Endothelial cell of umbilical vein (primary cell): Measurements from ENCODE around the gene CCDC194.

Source experiments
- EZH2 ChIP-seq: IDR thresholded peaks from 2 replicates; pipeline ENCODE4 v1.6.1; 2012; ENCODE audit warnings: borderline replicate concordance, low read depth, mild to moderate bottlenecking, moderate library complexity, low read length, inconsistent platforms; ENCODE audit not compliant: severe bottlenecking
- POLR2A ChIP-seq: IDR thresholded peaks from 2 replicates; pipeline ENCODE4 v1.6.1; 2012; ENCODE audit warnings: low read depth, mild to moderate bottlenecking, control low read depth, low read length
- POLR2AphosphoS5 ChIP-seq: IDR thresholded peaks from 2 replicates; pipeline ENCODE4 v1.6.1; 2012; ENCODE audit warnings: low read depth, mild to moderate bottlenecking, control low read depth, low read length, moderate library complexity; ENCODE audit not compliant: insufficient read depth
- TF ChIP-seq, protein P1 (sequence below), 2 donors: IDR thresholded peaks; 1 replicate in 1 of 2; 2 replicates in 1 of 2; pipeline ENCODE4 v1.5.1; 2011; ENCODE audit warnings: low read length in 2 of 2, mild to moderate bottlenecking in 2 of 2, moderate library complexity in 2 of 2, control low read depth in 1 of 2, inconsistent platforms in 1 of 2, low read depth in 1 of 2; ENCODE audit not compliant: insufficient read depth in 1 of 2; ENCODE audit errors: extremely low read depth in 1 of 2

DNA sequence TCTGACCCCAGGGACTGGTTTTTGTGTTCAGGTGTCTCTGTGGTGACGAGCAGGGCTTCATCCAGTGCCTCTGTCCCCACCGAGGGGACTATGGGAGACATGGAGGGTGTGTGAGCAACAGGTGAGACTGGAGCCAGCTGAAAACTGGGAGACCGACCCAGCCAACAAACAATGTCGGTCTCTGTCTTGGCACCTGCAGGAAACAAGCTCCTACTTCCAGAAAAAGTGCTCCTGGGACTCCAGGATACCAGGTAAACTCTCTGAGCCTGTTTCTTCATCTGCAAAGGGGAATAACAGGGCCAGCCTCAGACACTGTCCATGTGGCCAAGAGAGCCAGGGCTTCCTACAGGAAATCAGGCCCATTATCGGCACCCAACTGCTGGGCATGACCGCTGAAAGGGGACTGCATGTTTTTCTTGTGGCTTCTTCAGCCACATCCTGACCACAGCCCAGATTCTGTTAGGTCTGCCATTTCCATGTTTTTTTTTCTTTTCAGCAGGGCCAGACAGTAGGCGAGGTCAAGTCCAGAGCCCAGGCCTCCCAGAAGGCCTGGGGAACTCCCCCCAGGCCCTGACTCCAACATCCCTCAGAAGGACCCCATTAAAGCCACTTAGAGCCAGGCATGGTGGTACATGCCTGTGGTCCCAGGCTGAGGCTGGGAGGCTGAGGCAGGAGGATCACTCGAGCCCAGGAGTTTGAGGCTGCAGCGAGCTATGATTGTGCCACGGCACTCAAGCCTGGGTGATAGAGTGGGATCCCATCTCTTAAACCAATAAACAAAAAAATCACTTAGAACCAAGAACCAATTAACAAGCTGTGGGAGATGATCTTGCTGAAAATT lies 12.3 kb upstream of the CCDC194 start:
- TF ChIP-seq, protein P1, sequence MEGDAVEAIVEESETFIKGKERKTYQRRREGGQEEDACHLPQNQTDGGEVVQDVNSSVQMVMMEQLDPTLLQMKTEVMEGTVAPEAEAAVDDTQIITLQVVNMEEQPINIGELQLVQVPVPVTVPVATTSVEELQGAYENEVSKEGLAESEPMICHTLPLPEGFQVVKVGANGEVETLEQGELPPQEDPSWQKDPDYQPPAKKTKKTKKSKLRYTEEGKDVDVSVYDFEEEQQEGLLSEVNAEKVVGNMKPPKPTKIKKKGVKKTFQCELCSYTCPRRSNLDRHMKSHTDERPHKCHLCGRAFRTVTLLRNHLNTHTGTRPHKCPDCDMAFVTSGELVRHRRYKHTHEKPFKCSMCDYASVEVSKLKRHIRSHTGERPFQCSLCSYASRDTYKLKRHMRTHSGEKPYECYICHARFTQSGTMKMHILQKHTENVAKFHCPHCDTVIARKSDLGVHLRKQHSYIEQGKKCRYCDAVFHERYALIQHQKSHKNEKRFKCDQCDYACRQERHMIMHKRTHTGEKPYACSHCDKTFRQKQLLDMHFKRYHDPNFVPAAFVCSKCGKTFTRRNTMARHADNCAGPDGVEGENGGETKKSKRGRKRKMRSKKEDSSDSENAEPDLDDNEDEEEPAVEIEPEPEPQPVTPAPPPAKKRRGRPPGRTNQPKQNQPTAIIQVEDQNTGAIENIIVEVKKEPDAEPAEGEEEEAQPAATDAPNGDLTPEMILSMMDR (IDR thresholded peaks at IDR 0.05; ENCODE audit: extremely low read depth in 1 of 2, insufficient read depth in 1 of 2, low read depth in 1 of 2, low read length in 2 of 2): no peak
- TF ChIP-seq POLR2A: no peak
- TF ChIP-seq POLR2AphosphoS5: no peak
- no peak for TF ChIP-seq EZH2
